Keratinocyte (primary cell): ENCODE results near the gene TVP23C. TPM values are rescaled to one million over a fixed set of nuclear protein-coding genes. Genes with fewer than 3 reads are reported as not detected.

Experiments used
- DNase-seq: peaks from one replicate; pipeline ENCODE4 v3.0.0-alpha.2; 2011; ENCODE audit warnings: low read depth, missing footprints, low spot score
- FAIRE-seq: peaks from 2 replicates; lab custom pipeline; 2011; peaks lifted over from hg19 to GRCh38; lab: Jason Lieb, UNC
- H2AFZ ChIP-seq: 2 replicates; pipeline ENCODE4 v1.6.0; 2012; ENCODE audit warnings: low read length, control low read depth, inconsistent platforms; ENCODE audit not compliant: control insufficient read depth
- H3K27ac ChIP-seq: 2 replicates; pipeline ENCODE4 v1.5.1; 2011; ENCODE audit warnings: low read length; ENCODE audit not compliant: control insufficient read depth, insufficient read depth
- H3K27me3 ChIP-seq: 3 replicates; pipeline ENCODE4 v1.6.0; 2011; ENCODE audit warnings: low read length; ENCODE audit not compliant: control insufficient read depth, insufficient read depth; ENCODE audit errors: extremely low read depth
- H3K36me3 ChIP-seq, 2 experiments: 2 replicates in 1 of 2; 3 replicates in 1 of 2; pipeline ENCODE4 v1.5.1; 2011; ENCODE audit warnings: low read length in 2 of 2, mild to moderate bottlenecking in 1 of 2; ENCODE audit not compliant: control insufficient read depth in 2 of 2, insufficient read depth in 2 of 2; ENCODE audit errors: extremely low read depth in 1 of 2
- H3K4me1 ChIP-seq: 3 replicates; pipeline ENCODE4 v1.5.1; 2011; ENCODE audit warnings: low read length; ENCODE audit not compliant: control insufficient read depth, insufficient read depth; ENCODE audit errors: extremely low read depth
- H3K4me2 ChIP-seq: 3 replicates; pipeline ENCODE4 v1.6.0; 2011; ENCODE audit warnings: low read depth, low read length; ENCODE audit not compliant: control insufficient read depth, insufficient read depth; ENCODE audit errors: extremely low read depth
- H3K4me3 ChIP-seq, 3 experiments: fragments of 200-600 bp in 1 of 3; sonication (generic) in 1 of 3; 2 replicates in 2 of 3; 3 replicates in 1 of 3; pipeline ENCODE4 v1.5.1; 2011 to 2016; ENCODE audit warnings: low read length in 3 of 3, mild to moderate bottlenecking in 3 of 3, control low read depth in 2 of 3, inconsistent platforms in 1 of 3, low read depth in 1 of 3, mixed read lengths in 1 of 3, mixed run types in 1 of 3, moderate library complexity in 1 of 3; ENCODE audit not compliant: control insufficient read depth in 2 of 3, insufficient read depth in 2 of 3; ENCODE audit errors: extremely low read depth in 1 of 3
- H3K79me2 ChIP-seq: 2 replicates; pipeline ENCODE4 v1.6.0; 2012; ENCODE audit warnings: low read length; ENCODE audit not compliant: control insufficient read depth, insufficient read depth
- H3K9ac ChIP-seq: 3 replicates; pipeline ENCODE4 v1.6.0; 2011; ENCODE audit warnings: low read length; ENCODE audit not compliant: control insufficient read depth, insufficient read depth; ENCODE audit errors: extremely low read depth
- H3K9me1 ChIP-seq: 3 replicates; pipeline ENCODE4 v1.6.0; 2011; ENCODE audit warnings: low read length; ENCODE audit not compliant: control insufficient read depth, insufficient read depth; ENCODE audit errors: extremely low read depth
- H3K9me3 ChIP-seq: 2 replicates; pipeline ENCODE4 v1.5.1; 2012; ENCODE audit warnings: low read depth, low read length; ENCODE audit not compliant: control insufficient read depth
- H4K20me1 ChIP-seq: 3 replicates; pipeline ENCODE4 v1.6.0; 2011; ENCODE audit warnings: low read length; ENCODE audit not compliant: control insufficient read depth, insufficient read depth; ENCODE audit errors: extremely low read depth
- EZH2 ChIP-seq: IDR thresholded peaks from one replicate; pipeline ENCODE4 v1.6.1; 2012; ENCODE audit warnings: inconsistent platforms, mild to moderate bottlenecking, low read length, moderate library complexity
- dilution Hi-C: fragments of 300-500 bp; cut with MboI; formaldehyde crosslinking; loops from one replicate; pipeline ENCODE4 v1.7.0; 2020; ENCODE audit warnings: low sequenced_read_pairs; ENCODE audit not compliant: extremely low pct_ligation_motif_present
- polyA plus RNA-seq, 5 experiments: library from polyadenylated mRNA; depleted of rRNA in 3 of 5; stranded (reverse) in 3 of 5; stranded (forward) in 1 of 5; unstranded in 1 of 5; fragments of >200 nt; gene quantifications; 1 replicate in 1 of 5; 2 replicates in 3 of 5; 3 replicates in 1 of 5; pipeline versions ENCODE4 v1.2.1 to v1.2.3, GENCODE V29; 2011 to 2012; ENCODE audit warnings: missing spikeins in 2 of 5, low read depth in 1 of 5, low replicate concordance in 1 of 5
- TF ChIP-seq, protein P1 (sequence below), 3 experiments: IDR thresholded peaks in 1 of 3; conservative IDR thresholded peaks in 1 of 3; optimal IDR thresholded peaks in 1 of 3; 2 replicates in 2 of 3; 3 replicates in 1 of 3; pipeline versions ENCODE3 to v1.5.1; 2011; ENCODE audit warnings: low read length in 3 of 3, mild to moderate bottlenecking in 3 of 3, moderate library complexity in 2 of 3, control low read depth in 1 of 3, inconsistent platforms in 1 of 3; ENCODE audit not compliant: insufficient read depth in 2 of 3; ENCODE audit errors: extremely low read depth in 1 of 3

Gene TVP23C
- polyA plus RNA-seq, 1 donor (not counting 4 experiments of a cell fraction or from before 2014, with no cell fraction given), result 5.7 TPM

DNA sequence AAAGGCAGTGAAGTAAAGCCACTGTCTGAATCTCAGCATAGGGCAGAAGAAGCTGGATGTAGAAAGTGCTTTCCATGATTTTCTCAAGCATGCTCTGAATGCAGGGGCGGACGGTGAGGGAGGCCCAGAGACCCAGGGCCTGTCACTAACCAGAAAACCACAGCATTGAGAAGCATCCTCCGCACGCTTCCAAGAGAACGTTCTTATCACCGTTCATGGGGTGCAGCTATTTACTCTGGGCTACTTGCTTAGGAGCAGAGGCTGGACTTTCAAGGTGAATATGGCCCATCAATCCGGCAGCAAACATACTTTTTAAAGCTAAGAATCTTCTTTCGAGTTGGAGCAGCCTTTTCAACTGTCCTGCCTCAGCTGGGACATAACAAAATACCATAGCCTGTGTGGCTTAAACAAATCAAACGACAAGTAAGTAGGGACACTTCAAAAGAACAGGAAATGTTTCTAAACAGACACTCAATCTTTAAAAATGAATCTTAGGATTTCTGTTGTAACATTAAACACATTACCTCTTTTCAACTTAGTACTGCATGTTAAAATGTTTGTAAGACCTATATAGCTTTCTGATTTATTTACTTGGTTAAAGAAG, 49.3 kb downstream of the TVP23C start:
- H3K4me2 ChIP-seq, result no peak overlapping the region
- no peaks in the 10 kb centered on the region for H4K20me1 ChIP-seq
- H3K4me3 ChIP-seq, result no peak overlapping the region
- TF ChIP-seq EZH2, result no peak
- TF ChIP-seq, protein P1, sequence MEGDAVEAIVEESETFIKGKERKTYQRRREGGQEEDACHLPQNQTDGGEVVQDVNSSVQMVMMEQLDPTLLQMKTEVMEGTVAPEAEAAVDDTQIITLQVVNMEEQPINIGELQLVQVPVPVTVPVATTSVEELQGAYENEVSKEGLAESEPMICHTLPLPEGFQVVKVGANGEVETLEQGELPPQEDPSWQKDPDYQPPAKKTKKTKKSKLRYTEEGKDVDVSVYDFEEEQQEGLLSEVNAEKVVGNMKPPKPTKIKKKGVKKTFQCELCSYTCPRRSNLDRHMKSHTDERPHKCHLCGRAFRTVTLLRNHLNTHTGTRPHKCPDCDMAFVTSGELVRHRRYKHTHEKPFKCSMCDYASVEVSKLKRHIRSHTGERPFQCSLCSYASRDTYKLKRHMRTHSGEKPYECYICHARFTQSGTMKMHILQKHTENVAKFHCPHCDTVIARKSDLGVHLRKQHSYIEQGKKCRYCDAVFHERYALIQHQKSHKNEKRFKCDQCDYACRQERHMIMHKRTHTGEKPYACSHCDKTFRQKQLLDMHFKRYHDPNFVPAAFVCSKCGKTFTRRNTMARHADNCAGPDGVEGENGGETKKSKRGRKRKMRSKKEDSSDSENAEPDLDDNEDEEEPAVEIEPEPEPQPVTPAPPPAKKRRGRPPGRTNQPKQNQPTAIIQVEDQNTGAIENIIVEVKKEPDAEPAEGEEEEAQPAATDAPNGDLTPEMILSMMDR (optimal IDR thresholded peaks at IDR 0.05 in 1 of 3, IDR thresholded peaks at IDR 0.05 in 1 of 3, conservative IDR thresholded peaks at IDR 0.05 in 1 of 3; ENCODE audit: extremely low read depth in 1 of 3, insufficient read depth in 2 of 3, low read length in 3 of 3), result no peak
- H3K27me3 ChIP-seq, result no peaks in the 10 kb centered on the region
- H3K9me1 ChIP-seq, result no peaks in the 10 kb centered on the region
- FAIRE-seq (no peak), DNase-seq (no peak)
- peaks cover 2% of the 10 kb centered on the region in 2 experiments for H3K36me3 ChIP-seq
- H3K9ac ChIP-seq, result no peak overlapping the region
- H3K4me1 ChIP-seq, result no peaks in the 10 kb centered on the region
- H3K27ac ChIP-seq, result no peak overlapping the region
- H3K9me3 ChIP-seq, result peaks cover 6% of the 10 kb centered on the region
- no peak overlapping the region for H2AFZ ChIP-seq
- dilution Hi-C loops, result no loop called here
- H3K79me2 ChIP-seq, result no peaks in the 10 kb centered on the region

DNA sequence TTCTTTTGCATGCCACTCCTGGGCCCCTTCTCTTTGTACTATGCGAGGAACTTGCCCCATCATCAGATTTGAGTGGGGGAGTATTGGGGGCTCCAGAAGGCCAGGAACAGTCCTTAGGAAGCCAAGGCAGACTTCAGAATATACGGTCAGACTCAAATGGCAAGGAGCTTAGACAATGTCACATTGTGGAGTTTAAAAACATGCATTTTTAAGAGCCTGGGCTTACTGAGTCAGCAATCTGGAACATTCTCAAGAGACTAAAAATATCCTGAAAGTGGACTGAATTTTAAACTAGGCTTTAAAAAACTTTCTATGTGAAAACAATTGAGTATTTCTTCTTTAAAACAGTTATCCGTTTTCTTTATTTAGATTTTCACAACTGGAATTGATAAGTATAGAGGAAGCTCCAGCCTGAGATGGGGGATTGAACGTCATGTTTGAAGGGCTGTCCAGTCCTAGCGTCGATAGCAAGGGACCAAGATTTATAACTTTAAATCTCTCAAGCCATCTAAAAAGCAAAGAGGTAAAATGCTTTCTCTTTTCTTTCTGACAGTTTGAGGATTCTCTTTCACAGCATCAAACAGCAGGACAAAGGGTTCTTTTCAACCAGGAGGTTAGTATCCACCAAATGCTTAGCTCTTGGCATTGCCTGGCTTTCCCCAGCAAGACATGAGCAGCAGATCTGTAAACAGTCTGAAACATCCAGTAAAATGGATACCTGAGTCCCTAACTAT, 50.1 kb downstream of the TVP23C start:
- Histone ChIP-seq H3K9ac (no peak overlapping the region), H3K79me2 (no peaks in the 10 kb centered on the region), H4K20me1 (no peaks in the 10 kb centered on the region), H3K36me3 (peaks cover 2% of the 10 kb centered on the region in 2 experiments), H3K4me1 (no peaks in the 10 kb centered on the region), H3K27ac (no peak overlapping the region), H3K9me3 (peaks cover 6% of the 10 kb centered on the region), H3K4me2 (no peak overlapping the region), H2AFZ (no peak overlapping the region), H3K9me1 (no peaks in the 10 kb centered on the region), H3K4me3 (no peak overlapping the region), H3K27me3 (no peaks in the 10 kb centered on the region)
- no peak for DNase-seq
- TF ChIP-seq EZH2, result no peak
- dilution Hi-C loops, result no loop called here
- FAIRE-seq, result no peak
